HepG2 (cell line): ENCODE results near the gene CNTN4. TPM values are rescaled to one million over a fixed set of nuclear protein-coding genes. Genes with fewer than 3 reads are reported as not detected.

Experiments
- ATAC-seq: fragments of 200-7000 bp; cut with Tn5 transposase; 3 replicates; pipeline ENCODE4 v1.9.1; 2020; ENCODE audit warnings: mild to moderate bottlenecking, moderate library complexity
- BruUV-seq: library from RNA; stranded (reverse); fragments of 400-500 nt; replicated peaks from 2 replicates; lab custom pipeline; 2021; lab: Mats Ljungman, UMichigan
- CTCF ChIA-PET: fragments of 300-600 bp; formaldehyde crosslinking; extraction: SDS; loops from one replicate; lab custom pipeline; 2021; ENCODE audit warnings: low total read pairs, inconsistent platforms, low intra/inter-chr PET ratio; lab: Yijun Ruan, JAX
- POLR2A ChIA-PET: fragments of 350-600 bp; sonication (Branson Sonifier 250); formaldehyde crosslinking; loops from one replicate; lab custom pipeline; 2020; ENCODE audit warnings: antibody characterized with exemption, inconsistent platforms; lab: Yijun Ruan, JAX
- DNase-seq: peaks from one replicate; pipeline ENCODE4 v3.0.0-alpha.2; 2015; ENCODE audit warnings: low spot score
- FAIRE-seq: peaks from 3 replicates; lab custom pipeline; 2011; peaks lifted over from hg19 to GRCh38; lab: Jason Lieb, UNC
- H2AFZ ChIP-seq: one replicate; pipeline ENCODE4 v1.6.1; 2011; ENCODE audit warnings: low read length, inconsistent platforms
- H3K27ac ChIP-seq: fragments of 300-600 bp; 3 replicates; pipeline ENCODE4 v1.8.0; 2011; ENCODE audit warnings: mixed run types, mild to moderate bottlenecking, mixed read lengths, low read length, inconsistent platforms; ENCODE audit not compliant: insufficient read depth; ENCODE audit errors: extremely low read length
- H3K27me3 ChIP-seq, 2 experiments: fragments of 200-600 bp in 1 of 2; 2 replicates in 1 of 2; 3 replicates in 1 of 2; pipeline versions ENCODE4 v1.6.0 to v1.8.0; 2011; ENCODE audit warnings: low read length in 2 of 2, mild to moderate bottlenecking in 2 of 2, moderate library complexity in 2 of 2, inconsistent platforms in 1 of 2; ENCODE audit not compliant: insufficient read depth in 2 of 2, control insufficient read depth in 1 of 2
- H3K36me3 ChIP-seq, 2 experiments: fragments of 200-600 bp in 1 of 2; replicated peaks in 1 of 2; 2 replicates in 1 of 2; 3 replicates in 1 of 2; pipeline versions ENCODE4 v1.5.1 to v1.8.0; 2011; ENCODE audit warnings: low read length in 2 of 2, inconsistent platforms in 1 of 2; ENCODE audit not compliant: insufficient read depth in 2 of 2, control insufficient read depth in 1 of 2
- H3K4me1 ChIP-seq: 2 replicates; pipeline ENCODE4 v1.5.1; 2012; ENCODE audit warnings: low read length, inconsistent platforms; ENCODE audit not compliant: insufficient read depth
- H3K4me2 ChIP-seq: 2 replicates; pipeline ENCODE4 v1.6.0; 2011; ENCODE audit warnings: low read depth, low read length, inconsistent platforms
- H3K4me3 ChIP-seq, 3 experiments: fragments of 200-600 bp in 1 of 3; sonication (generic), shearing (Covaris generic) in 1 of 3; replicated peaks in 1 of 3; 2 replicates each; pipeline ENCODE4 v1.5.1; 2011 to 2016; ENCODE audit warnings: low read length in 3 of 3, inconsistent platforms in 2 of 3, low read depth in 2 of 3, mild to moderate bottlenecking in 2 of 3, control low read depth in 1 of 3, mixed read lengths in 1 of 3; ENCODE audit not compliant: insufficient read depth in 1 of 3
- H3K79me2 ChIP-seq: one replicate; pipeline ENCODE4 v1.6.1; 2011; ENCODE audit warnings: low read length, inconsistent platforms; ENCODE audit not compliant: insufficient read depth
- H3K9ac ChIP-seq: 2 replicates; pipeline ENCODE4 v1.6.0; 2011; ENCODE audit warnings: mild to moderate bottlenecking, low read depth, low read length, inconsistent platforms; ENCODE audit not compliant: insufficient read depth
- H3K9me3 ChIP-seq: 2 replicates; pipeline ENCODE4 v1.5.1; 2012; ENCODE audit warnings: mild to moderate bottlenecking, low read length
- H4K20me1 ChIP-seq: 2 replicates; pipeline ENCODE4 v1.6.0; 2011; ENCODE audit warnings: inconsistent platforms, mild to moderate bottlenecking, low read length, moderate library complexity; ENCODE audit not compliant: insufficient read depth
- CAMTA2 ChIP-seq: sonication (generic); formaldehyde crosslinking; IDR thresholded peaks from 2 replicates; pipeline ENCODE4 v1.4.0; 2020; ENCODE audit warnings: mild to moderate bottlenecking, missing genetic modification reagents, borderline replicate concordance
- E2F2 ChIP-seq: sonication (generic); formaldehyde crosslinking; IDR thresholded peaks from 2 replicates; pipeline ENCODE4 v1.4.0; 2020; ENCODE audit warnings: missing genetic modification reagents, borderline replicate concordance
- HIC2 ChIP-seq: sonication (generic); formaldehyde crosslinking; IDR thresholded peaks from 2 replicates; pipeline ENCODE4 v1.9.0; 2022; ENCODE audit warnings: low read depth, missing genetic modification reagents
- HMGA1 ChIP-seq: sonication (generic); formaldehyde crosslinking; conservative IDR thresholded peaks from 2 replicates; pipeline ENCODE4 v1.4.0; 2020; ENCODE audit warnings: missing genetic modification reagents
- KDM5A ChIP-seq: fragments of 200-600 bp; sonication (generic); IDR thresholded peaks from 2 replicates; pipeline ENCODE4 v1.7.0; 2018; ENCODE audit warnings: antibody characterized with exemption, mild to moderate bottlenecking, low read length, borderline replicate concordance
- ZNF143 ChIP-seq: sonication (generic); formaldehyde crosslinking; IDR thresholded peaks from 2 replicates; pipeline ENCODE4 v1.4.0; 2020; ENCODE audit warnings: missing genetic modification reagents
- ZNF484 ChIP-seq: sonication (generic); formaldehyde crosslinking; IDR thresholded peaks from 2 replicates; pipeline ENCODE4 v1.5.1; 2020; ENCODE audit warnings: mild to moderate bottlenecking, low read depth, missing genetic modification reagents, borderline replicate concordance
- ZNF747 ChIP-seq: sonication (generic); formaldehyde crosslinking; IDR thresholded peaks from 2 replicates; pipeline ENCODE4 v1.8.1; 2023; ENCODE audit warnings: missing genetic modification reagents, mild to moderate bottlenecking, borderline replicate concordance
- ZNF776 ChIP-seq: sonication (generic); formaldehyde crosslinking; IDR thresholded peaks from 2 replicates; pipeline ENCODE4 v1.4.0; 2020; ENCODE audit warnings: mild to moderate bottlenecking, missing genetic modification reagents
- WGBS: methylation state at CpG from one replicate; pipeline ENCODE4 v1.1.6; 2017; ENCODE audit warnings: low lambda C conversion rate; 5-methylcytosine and 5-hydroxymethylcytosine counted together
- in situ Hi-C: cut with HindIII; loops from 2 replicates; pipeline ENCODE4 v1.10.0; 2017; ENCODE audit warnings: low pct_unique_long_range_greater_than_20kb; ENCODE audit not compliant: extremely low pct_ligation_motif_present
- intact Hi-C: fragments of 100-400 bp; cut with micrococcal nuclease; formaldehyde crosslinking; loops from one replicate; pipeline ENCODE4 v1.10.0; 2022; ENCODE audit not compliant: unreplicated experiment
- polyA plus RNA-seq, 8 experiments: library from polyadenylated mRNA; depleted of rRNA in 3 of 8; stranded (reverse) in 7 of 8; unstranded in 1 of 8; fragments of >200 nt; fragmentation: Illumina TruSeq in 4 of 8; extraction: Trizol in 4 of 8; gene quantifications; 2 replicates each; pipeline versions ENCODE4 v1.2.1 to v1.2.3, GENCODE V29; 2011 to 2016; ENCODE audit warnings: low read depth in 4 of 8, missing spikeins in 1 of 8, mixed read lengths in 1 of 8; ENCODE audit not compliant: insufficient read depth in 1 of 8
- total RNA-seq, 5 experiments: library from RNA; depleted of rRNA; stranded (reverse); fragments of >200 nt; fragmentation: Illumina TruSeq; extraction: Trizol; gene quantifications; 2 replicates each; pipeline ENCODE4 v1.2.3, GENCODE V29; 2016; ENCODE audit warnings: low read depth in 1 of 5

Gene CNTN4
- total and polyA plus RNA-seq, 2 of the 13 experiments (the other 11 are each of a cell fraction or from before 2014, with no cell fraction given), result 0.01 to 0.13 TPM

GRCh38 chr3:2839876-2840275 lies 741.2 kb downstream of the CNTN4 start (continued):
- TF ChIP-seq KDM5A (no peak), E2F2 (CRISPR knock-in tag) (no peak), ZNF484 (CRISPR knock-in tag) (no peak)

- no TSS peak for BruUV-seq
- no peak overlapping the region for H3K9ac ChIP-seq
- no peak overlapping the region for H3K4me3 ChIP-seq
- in situ Hi-C loops (no loop called here), intact Hi-C loops (no loop called here)
- CTCF ChIA-PET, result no interaction called here
- H3K4me2 ChIP-seq, result no peak overlapping the region
- H3K79me2 ChIP-seq, result no peaks in the 10 kb centered on the region
- H2AFZ ChIP-seq, result no peak overlapping the region
- H3K9me3 ChIP-seq, result no peaks in the 10 kb centered on the region
- no peaks in the 10 kb centered on the region; a peak in 1 of 5 replicates for H3K27me3 ChIP-seq
- no peaks in the 10 kb centered on the region for H3K36me3 ChIP-seq
- H4K20me1 ChIP-seq, result no peaks in the 10 kb centered on the region
- H3K4me1 ChIP-seq, result no peaks in the 10 kb centered on the region
- no peak for DNase-seq
- FAIRE-seq, result no peak
- TF ChIP-seq ZNF776 (CRISPR knock-in tag), result no peak
- TF ChIP-seq ZNF143, result no peak
- TF ChIP-seq ZNF747, result no peak
- no peak for TF ChIP-seq CAMTA2
- TF ChIP-seq HIC2 (CRISPR knock-in tag), result no peak
- no peak for TF ChIP-seq HMGA1 (CRISPR knock-in tag)
- 0% methylated on average over 3 of the region's 3 CpGs for WGBS
- no peak overlapping the region for H3K27ac ChIP-seq
- POLR2A ChIA-PET, result no interaction called here
- ATAC-seq, result no peak
Measured at GRCh38 chr3:2847062-2847841, 748.6 kb downstream of the CNTN4 start.
